HG02884 (cell line): Measurements from ENCODE around the gene DISC1.
A peak's percentile ranks its signal among the peaks of the same experiment; 100 is the strongest.
"Not testable (repeated sequence)": the region's sequence is repeated elsewhere in the genome, so short reads cannot be mapped to it uniquely, and the experiment has no call there.

Experiments
- ATAC-seq: cut with Tn5 transposase; IDR thresholded peaks from one replicate; pipeline ENCODE4 v1.9.1; 2021; ENCODE audit warnings: mild to moderate bottlenecking, moderate library complexity; ENCODE audit not compliant: unreplicated experiment

DISC1 gene

DNA sequence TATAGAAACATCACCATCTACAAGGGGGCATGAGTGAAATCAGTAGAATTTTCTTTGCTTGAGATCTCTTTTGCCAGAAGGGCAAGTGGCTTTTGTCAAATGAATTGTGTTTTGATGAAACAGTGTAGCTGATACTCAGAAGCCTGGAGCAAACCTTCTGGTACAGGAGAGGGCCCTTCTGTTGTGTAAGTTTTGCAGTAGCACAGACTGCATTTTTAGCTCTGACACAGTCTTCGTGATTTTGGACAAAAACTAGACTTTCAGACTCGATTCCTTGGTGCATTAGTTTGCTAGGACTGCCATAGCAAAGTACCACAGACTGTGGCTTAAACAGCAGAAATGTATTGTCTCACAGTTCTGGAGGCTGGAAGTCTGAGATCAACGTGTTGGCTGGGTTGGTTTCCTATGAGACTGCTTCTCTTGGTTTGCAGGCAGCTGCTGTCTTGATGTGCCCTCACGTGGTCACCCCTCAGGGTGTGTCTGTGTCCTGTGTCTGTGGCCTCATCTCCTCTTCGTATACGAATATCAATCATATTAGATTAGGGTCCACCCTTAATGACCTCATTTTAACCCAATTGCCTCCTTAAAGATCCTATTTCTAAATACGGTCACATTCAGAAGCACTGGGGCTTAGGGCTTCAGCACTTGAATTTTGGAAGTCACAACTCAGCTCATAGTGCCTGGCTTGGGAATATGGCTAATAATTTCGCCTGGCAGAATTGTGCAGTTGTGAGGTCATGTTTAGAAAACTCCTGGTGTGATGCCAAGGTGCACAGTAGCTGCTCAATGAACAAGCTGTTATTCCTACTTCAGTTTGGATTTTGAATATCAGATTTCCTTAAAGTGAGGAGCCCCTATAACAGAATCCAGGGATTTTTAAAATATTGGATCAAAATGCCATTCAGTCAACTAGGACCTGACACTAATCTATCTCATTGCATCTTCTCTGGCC lies 21.2 kb upstream of the DISC1 start:
- ATAC-seq: no peak

- ATAC-seq: no peak
These were observed 19.9 kb upstream of the DISC1 start for GRCh38 chr1:231606712-231607111.

DNA sequence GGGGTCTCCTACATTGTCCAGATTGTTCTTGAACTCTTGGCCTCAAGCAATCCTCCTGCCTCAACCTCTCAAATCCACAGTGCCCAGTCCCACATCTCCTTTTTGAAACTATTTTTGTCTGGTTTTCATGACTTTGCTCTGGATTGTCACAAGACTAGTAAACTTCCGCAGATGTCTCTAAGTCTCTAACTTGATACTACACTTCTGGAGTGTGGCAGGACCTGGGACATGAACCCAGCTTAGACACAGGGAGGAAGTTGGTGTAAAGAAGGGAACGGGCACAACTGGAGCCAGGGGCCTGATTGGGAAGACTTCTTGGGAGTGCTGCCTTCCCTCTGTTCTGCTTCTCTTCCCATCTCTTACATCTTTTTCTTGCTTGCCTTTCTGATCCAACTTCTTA lies 16.2 kb upstream of the DISC1 start:
- no peak for ATAC-seq

- no peak for ATAC-seq
These were observed 15.5 kb upstream of the DISC1 start for GRCh38 chr1:231611111-231611510.

DNA sequence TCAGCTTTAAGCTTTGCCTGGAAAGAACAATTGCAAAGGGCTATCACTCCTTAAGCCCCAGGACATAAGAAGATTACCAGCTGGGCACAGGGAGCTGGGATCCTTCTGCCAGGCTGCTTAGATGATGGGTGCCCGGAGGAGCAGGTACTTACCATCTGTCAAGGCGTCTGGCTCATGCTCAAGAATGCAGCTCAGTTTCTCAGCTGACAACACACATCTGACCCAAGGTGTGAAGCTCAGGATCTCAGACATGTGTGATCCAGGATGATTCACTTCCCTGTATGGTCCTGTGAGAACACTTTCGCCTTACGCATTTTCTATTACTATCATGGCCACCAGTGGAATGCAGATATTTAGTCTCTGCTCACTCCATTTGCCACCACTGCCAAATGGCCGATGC lies 14.7 kb upstream of the DISC1 start:
- no peak for ATAC-seq

GRCh38 chr1:231612393-231613089 lies 14.0 kb upstream of the DISC1 start:
- peak; percentile 97 for ATAC-seq

GRCh38 chr1:231613419-231614349 lies 12.9 kb upstream of the DISC1 start:
- no peak for ATAC-seq

GRCh38 chr1:231616667-231617066 lies 9.9 kb upstream of the DISC1 start:
- no peak for ATAC-seq

DNA sequence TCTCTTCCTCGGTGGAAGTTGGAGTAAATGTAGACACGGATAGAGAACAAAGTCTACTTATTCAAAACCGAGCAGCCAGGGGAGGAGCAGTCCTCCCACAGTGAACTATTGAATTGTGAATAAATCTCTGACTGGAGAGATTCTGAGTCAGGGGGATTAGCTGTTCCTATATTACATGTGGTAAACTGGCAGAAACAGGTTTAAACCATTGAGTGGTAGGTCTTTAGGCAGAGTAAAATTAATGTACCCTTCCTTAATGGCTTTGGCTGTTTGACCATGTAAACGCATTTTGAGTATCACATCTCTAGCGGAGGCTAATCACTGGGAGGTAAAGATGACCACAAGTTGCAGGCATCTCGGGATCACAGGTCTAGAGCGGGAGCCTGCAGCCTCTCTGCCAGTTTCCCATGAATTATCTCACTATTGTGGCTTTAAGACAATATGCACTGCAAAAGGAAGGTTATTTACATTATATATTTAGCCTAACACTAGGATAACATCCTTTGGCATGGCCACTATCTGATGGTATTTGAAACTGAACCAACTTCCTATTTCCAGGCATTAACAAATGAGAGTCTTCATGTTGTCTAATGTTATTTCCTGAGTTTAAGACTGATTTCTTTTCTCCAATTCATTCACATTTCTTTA lies 7.9 kb upstream of the DISC1 start:
- ATAC-seq: no peak

GRCh38 chr1:231619257-231619634 lies 7.3 kb upstream of the DISC1 start:
- ATAC-seq: no peak

DNA sequence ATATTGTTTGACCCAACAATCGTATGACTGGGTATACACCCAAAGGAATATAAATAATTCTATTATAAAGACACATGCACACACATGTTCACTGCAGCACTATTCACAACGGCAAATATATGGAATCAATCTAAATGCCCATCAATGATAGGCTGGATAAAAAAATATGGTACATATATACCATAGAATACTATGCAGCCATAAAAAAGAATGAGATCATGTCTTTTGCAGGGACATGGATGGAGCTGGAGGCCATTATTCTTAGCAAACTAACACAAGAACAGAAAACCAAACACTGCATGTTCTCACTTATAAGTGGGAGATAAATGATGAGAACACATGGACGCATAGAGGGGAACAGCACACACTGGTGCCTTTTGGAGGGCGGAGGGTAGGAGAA lies 1.5 kb upstream of the DISC1 start:
- not testable (repeated sequence) for ATAC-seq

DNA sequence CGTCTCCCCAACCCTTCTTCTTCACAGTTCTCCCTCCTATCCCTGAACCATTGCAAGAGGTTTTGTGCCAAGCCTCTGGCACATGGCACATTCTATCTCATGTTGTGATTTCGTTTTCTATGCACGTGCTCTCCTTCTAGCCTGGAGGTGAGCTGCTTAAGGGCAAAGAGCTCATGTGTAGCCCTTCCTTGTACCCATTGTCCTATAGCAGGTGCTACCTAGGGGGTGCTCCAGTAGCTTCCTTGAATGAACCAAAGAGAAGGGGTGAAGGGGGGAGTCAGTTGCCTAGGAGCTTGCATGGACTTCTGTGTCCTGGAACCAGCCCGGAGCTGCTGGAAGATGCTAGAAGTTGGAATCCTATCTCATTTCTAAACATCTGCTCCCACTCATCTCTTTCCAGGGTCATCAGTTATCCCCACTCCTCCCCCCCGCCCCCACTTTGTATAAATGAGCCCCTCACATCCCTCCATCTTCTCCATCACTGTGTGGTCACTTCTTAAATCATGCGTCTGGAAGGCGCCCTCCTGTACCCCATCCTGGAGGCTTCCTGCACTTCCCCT lies 535 bp upstream of the DISC1 start:
- no peak for ATAC-seq

GRCh38 chr1:231626951-231627614 lies 493 bp downstream of the DISC1 start:
- peak; percentile 62 for ATAC-seq

- no peak for ATAC-seq
These were observed 1.8 kb downstream of the DISC1 start for GRCh38 chr1:231628207-231628876.

GRCh38 chr1:231629132-231629531 lies 2.5 kb downstream of the DISC1 start:
- no peak for ATAC-seq

GRCh38 chr1:231630558-231631205 lies 4.1 kb downstream of the DISC1 start:
- ATAC-seq: no peak

GRCh38 chr1:231631717-231632116 lies 5.1 kb downstream of the DISC1 start:
- ATAC-seq: no peak

GRCh38 chr1:231632119-231632518 lies 5.5 kb downstream of the DISC1 start:
- ATAC-seq: no peak
